ENCODE measurements around the gene ZNF750.

GRCh38 chr17:82839617-82840292 is at the start of gene ZNF750:
- no peak for TF ChIP-seq CTCF (IDR thresholded peaks at IDR 0.05)
- no peak for TF ChIP-seq POLR2A (IDR thresholded peaks at IDR 0.05)
- no peak for TF ChIP-seq EP300 (IDR thresholded peaks at IDR 0.05)
